Measurements from ENCODE around the gene PDE9A.
"Not testable (repeated sequence)": the region's sequence is repeated elsewhere in the genome, so short reads cannot be mapped to it uniquely, and the experiment has no call there.

PDE9A gene

DNA sequence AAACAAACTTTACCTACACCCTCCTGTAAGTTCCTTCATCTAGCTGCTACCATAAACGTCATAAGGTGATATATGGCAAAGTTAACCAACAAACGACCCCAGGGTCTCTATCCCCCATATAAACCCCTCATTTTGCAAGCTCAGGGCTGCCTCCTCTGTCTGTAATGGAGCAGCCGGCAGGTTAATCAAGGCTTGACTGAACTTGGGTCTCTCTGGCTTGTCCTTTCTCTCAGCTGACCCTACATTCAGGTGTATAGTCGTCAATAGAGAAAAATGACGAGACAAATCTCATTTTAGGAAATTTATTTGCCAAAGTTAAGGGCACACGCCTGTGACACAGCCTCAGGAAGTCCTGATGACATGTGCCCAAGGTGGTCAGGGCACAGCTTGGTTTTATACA is 158.5 kb downstream of the PDE9A start:
- H3K4me1 ChIP-seq (ENCODE audit: insufficient read depth, low read length), result no peaks in the 10 kb centered on the region
- no peaks in the 10 kb centered on the region for H3K9me3 ChIP-seq (ENCODE audit: low read length)
- H3K36me3 ChIP-seq (ENCODE audit: insufficient read depth, low read length), result no peaks in the 10 kb centered on the region
- H3K4me3 ChIP-seq (ENCODE audit: low read depth in 1 of 2, low read length in 2 of 2), result no peak overlapping the region
- no peak overlapping the region for H3K27ac ChIP-seq (ENCODE audit: low read depth, low read length)
- no peak overlapping the region for H3K9ac ChIP-seq (ENCODE audit: low read length)
- H3K27me3 ChIP-seq (ENCODE audit: control insufficient read depth in 1 of 2, insufficient read depth in 2 of 2, low read length in 2 of 2), result no peaks in the 10 kb centered on the region

DNA sequence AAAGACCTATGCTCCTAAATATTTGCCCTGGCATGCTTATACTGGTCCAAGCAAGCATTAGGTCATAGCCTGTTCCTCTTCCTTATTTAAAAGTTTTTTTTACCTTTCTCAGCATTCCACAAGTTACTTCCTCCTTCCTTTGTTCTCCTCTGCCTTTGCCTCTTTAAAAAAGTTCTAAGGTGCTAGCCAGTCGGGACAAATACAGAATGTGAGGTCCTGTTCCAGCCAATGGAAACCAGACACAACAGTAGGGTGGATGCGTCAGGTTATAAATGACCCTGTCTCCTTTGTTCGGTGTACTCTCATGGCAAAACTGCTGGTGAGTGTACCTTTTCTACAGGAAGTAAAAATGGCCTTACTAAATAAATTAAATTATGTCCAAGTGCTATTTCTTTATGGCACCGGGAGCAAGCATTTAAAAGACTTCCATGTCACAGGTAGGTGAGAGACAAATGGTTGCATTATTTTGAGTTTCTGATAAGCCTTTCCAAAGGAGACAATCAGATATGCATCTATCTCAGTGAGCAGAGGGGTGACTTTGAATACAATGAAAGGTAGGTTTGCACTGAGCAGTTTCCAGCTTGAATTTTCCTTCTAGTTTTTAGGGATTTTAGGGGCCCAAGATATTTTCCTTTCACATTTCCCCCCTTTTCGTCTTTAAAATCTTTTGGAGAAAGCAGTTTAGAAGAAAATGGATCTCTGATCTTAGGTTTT is 159.3 kb downstream of the PDE9A start:
- not testable (repeated sequence) for H3K9me3 ChIP-seq (ENCODE audit: low read length); H3K4me3 ChIP-seq (ENCODE audit: low read depth in 1 of 2, low read length in 2 of 2); H3K27ac ChIP-seq (ENCODE audit: low read depth, low read length); H3K27me3 ChIP-seq (ENCODE audit: control insufficient read depth in 1 of 2, insufficient read depth in 2 of 2, low read length in 2 of 2); H3K9ac ChIP-seq (ENCODE audit: low read length); H3K36me3 ChIP-seq (ENCODE audit: insufficient read depth, low read length); H3K4me1 ChIP-seq (ENCODE audit: insufficient read depth, low read length)

DNA sequence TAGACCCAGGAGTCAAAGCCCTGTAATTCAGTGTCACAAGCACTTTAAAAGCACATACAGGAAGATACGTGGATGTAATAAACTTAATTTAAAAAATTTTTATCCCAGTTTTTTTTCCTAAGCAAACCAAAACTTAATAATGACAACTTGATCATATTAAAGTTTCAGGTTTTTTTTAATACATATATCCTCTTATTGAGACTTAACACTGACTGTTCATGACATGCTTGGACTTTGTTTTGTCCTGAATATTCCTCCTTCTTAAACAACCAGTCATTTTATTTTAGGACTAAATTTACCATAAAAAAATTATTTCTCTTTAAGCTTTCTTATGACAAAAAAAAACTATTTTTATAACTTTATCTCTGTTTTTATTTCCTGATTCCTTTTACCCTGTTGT is 161.8 kb downstream of the PDE9A start:
- Histone ChIP-seq H3K36me3 (ENCODE audit: insufficient read depth, low read length) (no peaks in the 10 kb centered on the region), H3K27me3 (ENCODE audit: control insufficient read depth in 1 of 2, insufficient read depth in 2 of 2, low read length in 2 of 2) (no peaks in the 10 kb centered on the region), H3K9ac (ENCODE audit: low read length) (no peak overlapping the region), H3K4me3 (ENCODE audit: low read depth in 1 of 2, low read length in 2 of 2) (no peak overlapping the region), H3K9me3 (ENCODE audit: low read length) (no peaks in the 10 kb centered on the region), H3K27ac (ENCODE audit: low read depth, low read length) (no peak overlapping the region), H3K4me1 (ENCODE audit: insufficient read depth, low read length) (no peaks in the 10 kb centered on the region)

DNA sequence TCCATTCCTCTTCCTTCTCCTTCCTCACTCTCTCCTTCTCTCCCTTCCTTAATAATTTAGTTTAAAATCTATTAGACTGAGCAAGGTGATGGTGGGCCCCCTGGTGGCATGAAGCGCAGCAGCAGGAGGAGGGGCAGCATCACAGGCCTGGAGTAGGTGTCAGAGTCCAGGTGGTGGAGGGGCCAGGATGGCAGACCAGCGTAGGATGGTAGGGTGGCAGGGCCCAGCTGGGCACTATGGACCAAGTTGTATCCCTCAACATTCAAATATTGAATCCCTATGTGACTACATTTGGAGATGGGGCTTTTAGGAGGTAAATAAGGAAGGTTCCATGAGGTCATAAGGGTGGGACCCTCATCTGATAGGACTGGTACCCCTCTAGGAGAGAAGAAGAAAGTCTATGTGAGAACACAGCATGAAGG is 164.9 kb downstream of the PDE9A start:
- Histone ChIP-seq H3K27me3 (ENCODE audit: control insufficient read depth in 1 of 2, insufficient read depth in 2 of 2, low read length in 2 of 2) (no peaks in the 10 kb centered on the region), H3K27ac (ENCODE audit: low read depth, low read length) (no peak overlapping the region), H3K4me1 (ENCODE audit: insufficient read depth, low read length) (no peaks in the 10 kb centered on the region), H3K9ac (ENCODE audit: low read length) (no peak overlapping the region), H3K36me3 (ENCODE audit: insufficient read depth, low read length) (no peaks in the 10 kb centered on the region), H3K9me3 (ENCODE audit: low read length) (no peaks in the 10 kb centered on the region), H3K4me3 (ENCODE audit: low read depth in 1 of 2, low read length in 2 of 2) (no peak overlapping the region)

DNA sequence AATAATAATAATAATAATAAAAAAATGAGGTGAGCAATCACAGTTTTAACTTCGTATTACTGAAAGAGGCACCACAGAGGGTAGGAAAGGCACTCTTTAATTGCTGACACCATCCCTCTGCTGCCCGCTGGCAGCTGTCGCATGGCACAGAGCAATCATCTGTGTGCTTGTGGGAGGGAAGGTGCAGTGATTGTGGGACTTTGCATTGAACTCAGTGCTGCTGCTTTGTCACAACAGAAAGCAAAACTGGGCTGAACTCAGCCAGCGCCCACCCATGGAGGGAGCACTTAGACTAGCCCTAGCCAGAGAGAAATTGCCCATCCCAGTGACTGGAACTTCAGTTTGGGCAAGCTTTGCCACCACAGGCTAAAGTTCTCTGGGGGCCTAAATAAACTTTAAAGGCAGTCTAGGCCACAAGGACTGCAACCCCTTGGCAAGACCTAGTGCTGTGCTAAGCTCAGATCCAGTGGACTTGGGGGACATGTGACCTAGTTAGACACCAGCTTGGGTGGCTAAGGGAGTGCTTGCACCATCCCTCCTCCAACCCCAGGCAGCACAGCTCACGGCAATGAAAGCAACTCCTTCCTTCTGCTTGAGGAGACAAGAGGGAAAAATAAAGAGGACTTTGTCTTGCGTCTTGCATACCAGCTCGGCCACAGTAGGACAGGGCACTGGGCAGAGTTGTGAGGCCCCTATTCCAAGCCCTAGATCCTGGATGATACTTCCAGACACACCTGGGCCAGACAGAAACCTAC is 166.6 kb downstream of the PDE9A start:
- H3K4me3 ChIP-seq (ENCODE audit: low read depth in 1 of 2, low read length in 2 of 2), result no peak overlapping the region
- H3K9me3 ChIP-seq (ENCODE audit: low read length), result no peaks in the 10 kb centered on the region
- no peaks in the 10 kb centered on the region for H3K36me3 ChIP-seq (ENCODE audit: insufficient read depth, low read length)
- H3K9ac ChIP-seq (ENCODE audit: low read length), result no peak overlapping the region
- no peak overlapping the region for H3K27ac ChIP-seq (ENCODE audit: low read depth, low read length)
- H3K4me1 ChIP-seq (ENCODE audit: insufficient read depth, low read length), result no peaks in the 10 kb centered on the region
- H3K27me3 ChIP-seq (ENCODE audit: control insufficient read depth in 1 of 2, insufficient read depth in 2 of 2, low read length in 2 of 2), result no peaks in the 10 kb centered on the region

GRCh38 chr21:42820616-42821465 is 167.4 kb downstream of the PDE9A start:
- Histone ChIP-seq H3K4me3 (ENCODE audit: low read depth in 1 of 2, low read length in 2 of 2) (no peak overlapping the region), H3K27me3 (ENCODE audit: control insufficient read depth in 1 of 2, insufficient read depth in 2 of 2, low read length in 2 of 2) (no peaks in the 10 kb centered on the region), H3K4me1 (ENCODE audit: insufficient read depth, low read length) (no peaks in the 10 kb centered on the region), H3K36me3 (ENCODE audit: insufficient read depth, low read length) (no peaks in the 10 kb centered on the region), H3K9me3 (ENCODE audit: low read length) (no peaks in the 10 kb centered on the region), H3K9ac (ENCODE audit: low read length) (no peak overlapping the region), H3K27ac (ENCODE audit: low read depth, low read length) (no peak overlapping the region)
